Measurements from ENCODE around the gene GCNT3. TPM values are rescaled to one million over a fixed set of nuclear protein-coding genes. Genes with fewer than 3 reads are reported as not detected.

The GCNT3 gene
- total and polyA plus RNA-seq, 2 of the 8 experiments (the other 6 are each of a cell fraction or from before 2014, with no cell fraction given): not detected

GRCh38 chr15:59605994-59606393 is 5.6 kb upstream of the GCNT3 start:
- Histone ChIP-seq H2BK15ac (ENCODE audit: low read length) (no peak overlapping the region), H3K4me2 (ENCODE audit: insufficient read depth in 1 of 2, low read depth in 2 of 2, low read length in 2 of 2) (no peak overlapping the region), H3K79me1 (ENCODE audit: low read depth, low read length) (no peaks in the 10 kb centered on the region), H3K9me3 (ENCODE audit: insufficient read depth in 2 of 2, low read depth in 1 of 2, low read length in 1 of 2) (peaks cover 0 to 3% of the 10 kb centered on the region in 2 experiments; a peak in 1 of 4 replicates), H3K9ac (replicated peaks in 1 of 4; ENCODE audit: extremely low read depth in 1 of 4, low read depth in 3 of 4, low read length in 3 of 4) (no peak overlapping the region), H3K56ac (replicated peaks; ENCODE audit: insufficient read length, low read depth, low read length) (no peak overlapping the region), H2BK120ac (replicated peaks; ENCODE audit: low read depth, low read length) (no peak overlapping the region), H3K18ac (ENCODE audit: extremely low read depth, low read length) (no peak overlapping the region), H3K27ac (ENCODE audit: low read depth, low read length) (no peak overlapping the region), H2AFZ (ENCODE audit: low read length) (no peak overlapping the region), H2BK5ac (ENCODE audit: low read depth, low read length) (no peak overlapping the region), H2BK20ac (ENCODE audit: low read length) (no peak overlapping the region), H4K20me1 (replicated peaks in 1 of 2; ENCODE audit: control insufficient read depth in 1 of 2, insufficient read depth in 2 of 2, low read length in 2 of 2) (no peaks in the 10 kb centered on the region), H3K23ac (ENCODE audit: insufficient read length) (no peak overlapping the region), H2BK12ac (ENCODE audit: low read depth, low read length) (no peak overlapping the region), H3K14ac (ENCODE audit: insufficient read length) (no peak overlapping the region), H3K4me3 (ENCODE audit: extremely low read depth in 1 of 4, insufficient read depth in 2 of 4, low read depth in 3 of 4, low read length in 4 of 4) (no peak overlapping the region), H3K79me2 (ENCODE audit: control insufficient read depth in 1 of 2, insufficient read depth in 2 of 2, low read length in 2 of 2) (no peaks in the 10 kb centered on the region), H3K27me3 (replicated peaks in 1 of 4; ENCODE audit: control insufficient read depth in 3 of 4, extremely low read depth in 1 of 4, insufficient read depth in 3 of 4, low read length in 3 of 4) (no peaks in the 10 kb centered on the region), H3K36me3 (ENCODE audit: control insufficient read depth in 2 of 4, insufficient read depth in 4 of 4, low read length in 3 of 4) (no peaks in the 10 kb centered on the region), H4K5ac (ENCODE audit: insufficient read length, low read depth, low read length) (no peak overlapping the region), H4K8ac (ENCODE audit: extremely low read depth, insufficient read depth, low read length) (no peak overlapping the region), H3K4me1 (replicated peaks in 1 of 4; ENCODE audit: control insufficient read depth in 3 of 4, insufficient read depth in 4 of 4, low read length in 3 of 4) (no peaks in the 10 kb centered on the region), H2AK5ac (ENCODE audit: low read depth, low read length) (no peak overlapping the region), H3K4ac (replicated peaks; ENCODE audit: insufficient read length, low read depth, low read length) (no peak overlapping the region), H3K23me2 (ENCODE audit: low read depth, low read length) (peaks cover 1% of the 10 kb centered on the region; the same call in 1 of the 2 replicates), H4K91ac (replicated peaks; ENCODE audit: insufficient read length, low read length) (no peak overlapping the region)
- DNase-seq (ENCODE audit: low read depth in 1 of 2, low spot score in 2 of 2) (no peak), FAIRE-seq (no peak)
- ChIA-PET CTCF (ENCODE audit: partially characterized antibody) (interaction anchor here (0.8 to 2.3 kb wide), 4 partner anchors 10 to 73 kb away, joined by 3 to 7 read pairs (median 4); no protein-coding TSS in a partner anchor), POLR2A (ENCODE audit: partially characterized antibody) (no interaction called here)
- WGBS, 2 experiments (ENCODE audit: extremely low coverage in 1 of 2, insufficient coverage in 1 of 2, insufficient read length in 1 of 2, insufficient replicate concordance in 2 of 2, low coverage in 1 of 2, low lambda C conversion rate in 2 of 2, missing lambda C conversion rate in 1 of 2): 66% methylated on average over 5 of the region's 5 CpGs; no CpG with 5 or more reads in 1 of the 2 experiments
- no peak for TF ChIP-seq CBX8 (IDR thresholded peaks at IDR 0.05; ENCODE audit: borderline replicate concordance, low read depth, low read length)
- TF ChIP-seq JUND (IDR thresholded peaks at IDR 0.05; ENCODE audit: low read length): no peak
- TF ChIP-seq NANOG (IDR thresholded peaks at IDR 0.05; ENCODE audit: insufficient read depth, low read depth, low read length, poor library complexity, severe bottlenecking): no peak
- no peak for TF ChIP-seq RXRA (IDR thresholded peaks at IDR 0.05; ENCODE audit: insufficient read depth, low read depth, low read length)
- no peak for TF ChIP-seq CHD1 (IDR thresholded peaks at IDR 0.05; ENCODE audit: low read depth, low read length)
- TF ChIP-seq POLR2AphosphoS5 (IDR thresholded peaks at IDR 0.05; ENCODE audit: low read depth, low read length): no peak
- no peak for TF ChIP-seq RAD21 (IDR thresholded peaks at IDR 0.05 in 1 of 2, conservative IDR thresholded peaks at IDR 0.05 in 1 of 2; ENCODE audit: low read depth in 2 of 2, low read length in 2 of 2)
- TF ChIP-seq YY1 (IDR thresholded peaks at IDR 0.05; ENCODE audit: low read depth, low read length): no peak
- no peak for TF ChIP-seq SP1 (IDR thresholded peaks at IDR 0.05; ENCODE audit: low read depth, low read length)
- no peak for TF ChIP-seq FOSL1 (IDR thresholded peaks at IDR 0.05; ENCODE audit: insufficient read depth, low read depth, low read length)
- no peak for TF ChIP-seq SRF (IDR thresholded peaks at IDR 0.05; ENCODE audit: low read depth, low read length)
- TF ChIP-seq POU5F1 (IDR thresholded peaks at IDR 0.05; ENCODE audit: low read depth, low read length): no peak
- TF ChIP-seq KDM4A (IDR thresholded peaks at IDR 0.05; ENCODE audit: low read depth, low read length, severe bottlenecking): no peak
- TF ChIP-seq GABPA (IDR thresholded peaks at IDR 0.05; ENCODE audit: borderline replicate concordance, insufficient read depth, low read length): no peak
- TF ChIP-seq TCF12 (IDR thresholded peaks at IDR 0.05; ENCODE audit: low read depth, low read length): no peak
